WTC11 (cell line): ENCODE results near the gene ZNF467. TPM values are rescaled to one million over a fixed set of nuclear protein-coding genes. Genes with fewer than 3 reads are reported as not detected.

Experiments used
- ATAC-seq: fragments of 200-7000 bp; cut with Tn5 transposase; 2 replicates; pipeline ENCODE4 v1.10.0; 2021; ENCODE audit warnings: mild to moderate bottlenecking, moderate library complexity
- CTCF ChIA-PET: fragments of 300-600 bp; sonication (Branson Sonifier 250); formaldehyde crosslinking; loops from one replicate; lab custom pipeline; 2021; ENCODE audit warnings: antibody characterized with exemption; lab: Charles Lee
- POLR2A ChIA-PET: fragments of 350-600 bp; sonication (Branson Sonifier 250); formaldehyde crosslinking; loops from one replicate; lab custom pipeline; 2021; ENCODE audit warnings: antibody characterized with exemption; lab: Charles Lee
- DNase-seq: peaks from one replicate; pipeline ENCODE4 v3.0.0; 2021; ENCODE audit warnings: low spot score
- H3K27ac Mint-ChIP-seq: 2 replicates; pipeline ENCODE4 v1.8.0; 2021; ENCODE audit warnings: mixed read lengths
- H3K27me3 Mint-ChIP-seq: 2 replicates; pipeline ENCODE4 v1.8.0; 2021; ENCODE audit warnings: low read depth, mild to moderate bottlenecking, moderate library complexity, mixed read lengths
- H3K36me3 Mint-ChIP-seq: 2 replicates; pipeline ENCODE4 v1.8.0; 2021; ENCODE audit warnings: mixed read lengths
- H3K4me1 Mint-ChIP-seq: 2 replicates; pipeline ENCODE4 v1.8.0; 2022; ENCODE audit warnings: mixed read lengths
- H3K4me3 Mint-ChIP-seq: 2 replicates; pipeline ENCODE4 v1.8.0; 2021; ENCODE audit warnings: mild to moderate bottlenecking, moderate library complexity, mixed read lengths
- H3K9me3 Mint-ChIP-seq: 2 replicates; pipeline ENCODE4 v1.8.0; 2021; ENCODE audit warnings: mixed read lengths
- CREB1 ChIP-seq: sonication (generic); formaldehyde crosslinking; IDR thresholded peaks from 2 replicates; pipeline ENCODE4 v1.8.0; 2023; ENCODE audit warnings: mild to moderate bottlenecking, missing genetic modification reagents
- CTCF ChIP-seq: fragments of 200-600 bp; IDR thresholded peaks from 2 replicates; pipeline ENCODE4 v1.8.0; 2022; ENCODE audit warnings: antibody characterized with exemption
- ELF4 ChIP-seq: sonication (generic); formaldehyde crosslinking; IDR thresholded peaks from 2 replicates; pipeline ENCODE4 v1.8.1; 2022; ENCODE audit warnings: low read depth, mild to moderate bottlenecking, moderate library complexity, missing genetic modification reagents
- ETV6 ChIP-seq: sonication (generic); formaldehyde crosslinking; IDR thresholded peaks from 2 replicates; pipeline ENCODE4 v1.8.1; 2022; ENCODE audit warnings: mild to moderate bottlenecking, missing genetic modification reagents
- GABPB1 ChIP-seq: sonication (generic); formaldehyde crosslinking; IDR thresholded peaks from 2 replicates; pipeline ENCODE4 v1.8.1; 2023; ENCODE audit warnings: mild to moderate bottlenecking, missing genetic modification reagents
- HMGXB4 ChIP-seq: sonication (generic); formaldehyde crosslinking; IDR thresholded peaks from 2 replicates; pipeline ENCODE4 v1.8.1; 2023; ENCODE audit warnings: mild to moderate bottlenecking, moderate library complexity, missing genetic modification reagents
- IRF2 ChIP-seq: sonication (generic); formaldehyde crosslinking; IDR thresholded peaks from 2 replicates; pipeline ENCODE4 v1.8.0; 2022; ENCODE audit warnings: low read depth, missing genetic modification reagents, borderline replicate concordance
- NFYB ChIP-seq: sonication (generic); formaldehyde crosslinking; conservative IDR thresholded peaks from 2 replicates; pipeline ENCODE4 v1.8.0; 2022; ENCODE audit warnings: low read depth, missing genetic modification reagents
- NR2C2 ChIP-seq: sonication (generic); formaldehyde crosslinking; IDR thresholded peaks from 2 replicates; pipeline ENCODE4 v1.8.0; 2022; ENCODE audit warnings: mild to moderate bottlenecking, missing genetic modification reagents
- NR3C1 ChIP-seq: sonication (generic); formaldehyde crosslinking; conservative IDR thresholded peaks from 2 replicates; pipeline ENCODE4 v1.8.1; 2023; ENCODE audit warnings: low read depth, mild to moderate bottlenecking, missing genetic modification reagents
- PRRX2 ChIP-seq: fragments of 250-450 bp; sonication (Bioruptor Pico); IDR thresholded peaks from 2 replicates; pipeline ENCODE4 v1.8.0; 2021; ENCODE audit warnings: mild to moderate bottlenecking
- RORB ChIP-seq: fragments of 250-450 bp; sonication (Bioruptor Pico); IDR thresholded peaks from 2 replicates; pipeline ENCODE4 v1.9.0; 2021; ENCODE audit warnings: mild to moderate bottlenecking
- SMAD4 ChIP-seq: sonication (generic); formaldehyde crosslinking; IDR thresholded peaks from 2 replicates; pipeline ENCODE4 v1.8.0; 2022; ENCODE audit warnings: mild to moderate bottlenecking, missing genetic modification reagents
- TCF7 ChIP-seq: sonication (generic); formaldehyde crosslinking; IDR thresholded peaks from 2 replicates; pipeline ENCODE4 v1.8.0; 2022; ENCODE audit warnings: mild to moderate bottlenecking, low read depth, missing genetic modification reagents, moderate library complexity
- ZBTB21 ChIP-seq: sonication (generic); formaldehyde crosslinking; IDR thresholded peaks from 2 replicates; pipeline ENCODE4 v1.8.1; 2023; ENCODE audit warnings: mild to moderate bottlenecking, missing genetic modification reagents, borderline replicate concordance
- ZNF423 ChIP-seq: fragments of 250-450 bp; sonication (Bioruptor Pico); IDR thresholded peaks from 2 replicates; pipeline ENCODE4 v2.1.2; 2022; ENCODE audit warnings: mild to moderate bottlenecking, moderate library complexity
- ZNF512 ChIP-seq: sonication (generic); formaldehyde crosslinking; IDR thresholded peaks from 2 replicates; pipeline ENCODE4 v1.8.1; 2022; ENCODE audit warnings: missing genetic modification reagents, borderline replicate concordance
- ZNF532 ChIP-seq: fragments of 250-450 bp; sonication (Bioruptor Pico); IDR thresholded peaks from 2 replicates; pipeline ENCODE4 v1.9.0; 2021; ENCODE audit warnings: mild to moderate bottlenecking, borderline replicate concordance
- ZNF671 ChIP-seq: fragments of 250-450 bp; sonication (Bioruptor Pico); IDR thresholded peaks from 2 replicates; pipeline ENCODE4 v1.8.0; 2021; ENCODE audit warnings: mild to moderate bottlenecking
- ZSCAN18 ChIP-seq: fragments of 250-450 bp; sonication (Bioruptor Pico); IDR thresholded peaks from 2 replicates; pipeline ENCODE4 v2.1.2; 2022; ENCODE audit warnings: mild to moderate bottlenecking, moderate library complexity
- total RNA-seq: library from RNA; stranded (reverse); gene quantifications from 3 replicates; pipeline ENCODE4 v1.2.3, GENCODE V29; 2021

Gene ZNF467
- total RNA-seq, 1 experiment from 2014 or later, result 0.70 TPM

- no peak for TF ChIP-seq NR3C1
- TF ChIP-seq SMAD4 (CRISPR knock-in tag), result no peak
- TF ChIP-seq ZNF671 (CRISPR knock-in tag), result no peak
- no peak for TF ChIP-seq NR2C2 (CRISPR knock-in tag)
- TF ChIP-seq ZBTB21 (CRISPR knock-in tag), result no peak
- TF ChIP-seq ETV6 (CRISPR knock-in tag), result 0 out of 2 replicates have a peak, but pooled peaks have one; percentile 26
These were observed 31.2 kb downstream of the ZNF467 start (continued) for GRCh38 chr7:149742075-149742701.

- Mint-ChIP-seq H3K27ac (no peak overlapping the region), H3K36me3 (no peaks in the 10 kb centered on the region), H3K4me3 (peak overlapping the region; percentile 73; the same call in 1 of the 2 replicates), H3K27me3 (peaks cover 13% of the 10 kb centered on the region), H3K9me3 (peaks cover 4% of the 10 kb centered on the region; the same call in 1 of the 2 replicates), H3K4me1 (peaks cover 3% of the 10 kb centered on the region)
- TF ChIP-seq PRRX2 (no peak), CTCF (no peak), ZNF532 (CRISPR knock-in tag) (no peak), NFYB (CRISPR knock-in tag) (no peak), GABPB1 (CRISPR knock-in tag) (no peak), ZNF423 (CRISPR knock-in tag) (no peak), ZNF512 (CRISPR knock-in tag) (no peak), ELF4 (CRISPR knock-in tag) (no peak)
- ChIA-PET CTCF (interaction anchor here (0.6 to 6.0 kb wide), 34 partner anchors 9 to 334 kb away, joined by 3 to 140 read pairs (median 4); partner anchors contain the start of gene ZNF862), POLR2A (interaction anchor here (1.0 to 1.3 kb wide), 2 partner anchors 30 to 79 kb away, joined by 3 to 5 read pairs; no protein-coding TSS in a partner anchor)
- ATAC-seq, result peak; percentile 24
- DNase-seq, result no peak
These were observed 31.8 kb downstream of the ZNF467 start for GRCh38 chr7:149741629-149742028.

GRCh38 chr7:149736478-149737360 lies 36.7 kb downstream of the ZNF467 start:
- H3K4me3 Mint-ChIP-seq, result no peak overlapping the region
- peaks cover 8% of the 10 kb centered on the region for H3K27me3 Mint-ChIP-seq
- no peak overlapping the region for H3K27ac Mint-ChIP-seq
- H3K9me3 Mint-ChIP-seq, result peaks cover 4% of the 10 kb centered on the region; the same call in 1 of the 2 replicates
- POLR2A ChIA-PET, result no interaction called here
- peaks cover 3% of the 10 kb centered on the region; the same call in 1 of the 2 replicates for H3K36me3 Mint-ChIP-seq
- CTCF ChIA-PET, result interaction anchor here (3.8 kb wide), 1 partner anchor 74 kb away, joined by 15 read pairs; no protein-coding TSS in a partner anchor
- DNase-seq (no peak), ATAC-seq (no peak)
- H3K4me1 Mint-ChIP-seq, result no peaks in the 10 kb centered on the region; the same call in 1 of the 2 replicates
- TF ChIP-seq ZNF423 (CRISPR knock-in tag), result 0 out of 2 replicates have a peak, but pooled peaks have one; percentile 39
- TF ChIP-seq CREB1 (CRISPR knock-in tag), result no peak
- TF ChIP-seq TCF7 (CRISPR knock-in tag), result no peak
- TF ChIP-seq HMGXB4 (CRISPR knock-in tag), result no peak
- no peak for TF ChIP-seq IRF2 (CRISPR knock-in tag)
- TF ChIP-seq RORB (CRISPR knock-in tag), result no peak
- no peak for TF ChIP-seq ZSCAN18
